HepG2 (cell line): ENCODE results near the gene ZBTB22. TPM values are rescaled to one million over a fixed set of nuclear protein-coding genes. Genes with fewer than 3 reads are reported as not detected.
"Not testable (repeated sequence)": the region's sequence is repeated elsewhere in the genome, so short reads cannot be mapped to it uniquely, and the experiment has no call there.

ENCODE experiments used
- ATAC-seq: fragments of 200-7000 bp; cut with Tn5 transposase; 3 replicates; pipeline ENCODE4 v1.9.1; 2020; ENCODE audit warnings: mild to moderate bottlenecking, moderate library complexity
- BruUV-seq: library from RNA; stranded (reverse); fragments of 400-500 nt; replicated peaks from 2 replicates; lab custom pipeline; 2021; lab: Mats Ljungman, UMichigan
- CTCF ChIA-PET: fragments of 300-600 bp; formaldehyde crosslinking; extraction: SDS; loops from one replicate; lab custom pipeline; 2021; ENCODE audit warnings: low total read pairs, inconsistent platforms, low intra/inter-chr PET ratio; lab: Yijun Ruan, JAX
- POLR2A ChIA-PET: fragments of 350-600 bp; sonication (Branson Sonifier 250); formaldehyde crosslinking; loops from one replicate; lab custom pipeline; 2020; ENCODE audit warnings: antibody characterized with exemption, inconsistent platforms; lab: Yijun Ruan, JAX
- DNase-seq: peaks from one replicate; pipeline ENCODE4 v3.0.0-alpha.2; 2015; ENCODE audit warnings: low spot score
- FAIRE-seq: peaks from 3 replicates; lab custom pipeline; 2011; peaks lifted over from hg19 to GRCh38; lab: Jason Lieb, UNC
- H2AFZ ChIP-seq: one replicate; pipeline ENCODE4 v1.6.1; 2011; ENCODE audit warnings: low read length, inconsistent platforms
- H3K27ac ChIP-seq: fragments of 300-600 bp; 3 replicates; pipeline ENCODE4 v1.8.0; 2011; ENCODE audit warnings: mixed run types, mild to moderate bottlenecking, mixed read lengths, low read length, inconsistent platforms; ENCODE audit not compliant: insufficient read depth; ENCODE audit errors: extremely low read length
- H3K27me3 ChIP-seq, 2 experiments: fragments of 200-600 bp in 1 of 2; 2 replicates in 1 of 2; 3 replicates in 1 of 2; pipeline versions ENCODE4 v1.6.0 to v1.8.0; 2011; ENCODE audit warnings: low read length in 2 of 2, mild to moderate bottlenecking in 2 of 2, moderate library complexity in 2 of 2, inconsistent platforms in 1 of 2; ENCODE audit not compliant: insufficient read depth in 2 of 2, control insufficient read depth in 1 of 2
- H3K36me3 ChIP-seq, 2 experiments: fragments of 200-600 bp in 1 of 2; replicated peaks in 1 of 2; 2 replicates in 1 of 2; 3 replicates in 1 of 2; pipeline versions ENCODE4 v1.5.1 to v1.8.0; 2011; ENCODE audit warnings: low read length in 2 of 2, inconsistent platforms in 1 of 2; ENCODE audit not compliant: insufficient read depth in 2 of 2, control insufficient read depth in 1 of 2
- H3K4me1 ChIP-seq: 2 replicates; pipeline ENCODE4 v1.5.1; 2012; ENCODE audit warnings: low read length, inconsistent platforms; ENCODE audit not compliant: insufficient read depth
- H3K4me2 ChIP-seq: 2 replicates; pipeline ENCODE4 v1.6.0; 2011; ENCODE audit warnings: low read depth, low read length, inconsistent platforms
- H3K4me3 ChIP-seq, 3 experiments: fragments of 200-600 bp in 1 of 3; sonication (generic), shearing (Covaris generic) in 1 of 3; replicated peaks in 1 of 3; 2 replicates each; pipeline ENCODE4 v1.5.1; 2011 to 2016; ENCODE audit warnings: low read length in 3 of 3, inconsistent platforms in 2 of 3, low read depth in 2 of 3, mild to moderate bottlenecking in 2 of 3, control low read depth in 1 of 3, mixed read lengths in 1 of 3; ENCODE audit not compliant: insufficient read depth in 1 of 3
- H3K79me2 ChIP-seq: one replicate; pipeline ENCODE4 v1.6.1; 2011; ENCODE audit warnings: low read length, inconsistent platforms; ENCODE audit not compliant: insufficient read depth
- H3K9ac ChIP-seq: 2 replicates; pipeline ENCODE4 v1.6.0; 2011; ENCODE audit warnings: mild to moderate bottlenecking, low read depth, low read length, inconsistent platforms; ENCODE audit not compliant: insufficient read depth
- H3K9me3 ChIP-seq: 2 replicates; pipeline ENCODE4 v1.5.1; 2012; ENCODE audit warnings: mild to moderate bottlenecking, low read length
- H4K20me1 ChIP-seq: 2 replicates; pipeline ENCODE4 v1.6.0; 2011; ENCODE audit warnings: inconsistent platforms, mild to moderate bottlenecking, low read length, moderate library complexity; ENCODE audit not compliant: insufficient read depth
- YEATS2 ChIP-seq: sonication (generic); formaldehyde crosslinking; IDR thresholded peaks from 2 replicates; pipeline ENCODE4 v1.4.0; 2020; ENCODE audit warnings: missing genetic modification reagents, borderline replicate concordance
- ZFYVE20 ChIP-seq: sonication (generic); formaldehyde crosslinking; IDR thresholded peaks from 2 replicates; pipeline ENCODE4 v1.8.0; 2023; ENCODE audit warnings: low read depth, mild to moderate bottlenecking, moderate library complexity, missing genetic modification reagents, borderline replicate concordance
- ZNF143 ChIP-seq: sonication (generic); formaldehyde crosslinking; IDR thresholded peaks from 2 replicates; pipeline ENCODE4 v1.4.0; 2020; ENCODE audit warnings: missing genetic modification reagents
- ZNF496 ChIP-seq: sonication (generic); formaldehyde crosslinking; IDR thresholded peaks from 2 replicates; pipeline ENCODE4 v1.8.1; 2023; ENCODE audit warnings: mild to moderate bottlenecking, moderate library complexity, missing genetic modification reagents; ENCODE audit not compliant: insufficient replicate concordance
- ZNF850 ChIP-seq: sonication (generic); formaldehyde crosslinking; conservative IDR thresholded peaks from 2 replicates; pipeline ENCODE4 v1.9.0; 2021; ENCODE audit warnings: mild to moderate bottlenecking, missing genetic modification reagents
- ZNF879 ChIP-seq: sonication (generic); formaldehyde crosslinking; IDR thresholded peaks from 2 replicates; pipeline ENCODE4 v1.8.1; 2023; ENCODE audit warnings: missing genetic modification reagents
- whole genome bisulfite sequencing: methylation state at CpG from one replicate; pipeline ENCODE4 v1.1.6; 2017; ENCODE audit warnings: low lambda C conversion rate; 5-methylcytosine and 5-hydroxymethylcytosine counted together
- in situ Hi-C: cut with HindIII; loops from 2 replicates; pipeline ENCODE4 v1.10.0; 2017; ENCODE audit warnings: low pct_unique_long_range_greater_than_20kb; ENCODE audit not compliant: extremely low pct_ligation_motif_present
- intact Hi-C: fragments of 100-400 bp; cut with micrococcal nuclease; formaldehyde crosslinking; loops from one replicate; pipeline ENCODE4 v1.10.0; 2022; ENCODE audit not compliant: unreplicated experiment
- polyA plus RNA-seq, 8 experiments: library from polyadenylated mRNA; depleted of rRNA in 3 of 8; stranded (reverse) in 7 of 8; unstranded in 1 of 8; fragments of >200 nt; fragmentation: Illumina TruSeq in 4 of 8; extraction: Trizol in 4 of 8; gene quantifications; 2 replicates each; pipeline versions ENCODE4 v1.2.1 to v1.2.3, GENCODE V29; 2011 to 2016; ENCODE audit warnings: low read depth in 4 of 8, missing spikeins in 1 of 8, mixed read lengths in 1 of 8; ENCODE audit not compliant: insufficient read depth in 1 of 8
- total RNA-seq, 5 experiments: library from RNA; depleted of rRNA; stranded (reverse); fragments of >200 nt; fragmentation: Illumina TruSeq; extraction: Trizol; gene quantifications; 2 replicates each; pipeline ENCODE4 v1.2.3, GENCODE V29; 2016; ENCODE audit warnings: low read depth in 1 of 5

ZBTB22 gene
- total and polyA plus RNA-seq, 2 of the 13 experiments (the other 11 are each of a cell fraction or from before 2014, with no cell fraction given), result 8.0 to 10.6 TPM

GRCh38 chr6:33286946-33287914 is 30.3 kb downstream of the ZBTB22 start (continued):
- TF ChIP-seq ZNF879 (CRISPR knock-in tag), result no peak
- TF ChIP-seq ZNF143 (CRISPR knock-in tag), result no peak
- no peak for TF ChIP-seq ZFYVE20 (CRISPR knock-in tag)
- TF ChIP-seq YEATS2 (CRISPR knock-in tag), result no peak
- no peak for TF ChIP-seq ZNF850 (CRISPR knock-in tag)
- TF ChIP-seq ZNF496, result no peak

- H4K20me1 ChIP-seq, H3K4me3 ChIP-seq, FAIRE-seq, H2AFZ ChIP-seq, BruUV-seq, CTCF ChIA-PET, ATAC-seq, H3K4me2 ChIP-seq, H3K27ac ChIP-seq, DNase-seq, H3K9ac ChIP-seq, intact Hi-C loops, H3K27me3 ChIP-seq, H3K9me3 ChIP-seq: not testable (repeated sequence)
- POLR2A ChIA-PET, result interaction anchor here (4.7 kb wide), 1 partner anchor 13 kb away, joined by 20 read pairs; the partner anchor contains the start of genes RPS18 and VPS52
- Histone ChIP-seq H3K79me2 (peaks cover 23% of the 10 kb centered on the region), H3K4me1 (peaks cover 12% of the 10 kb centered on the region), H3K36me3 (peaks cover 11 to 50% of the 10 kb centered on the region in 2 experiments)
- in situ Hi-C loops, result loop anchor here (25.0 kb wide), 1 partner anchor 127 kb away; the partner anchor contains the start of genes CUTA, PHF1 and SYNGAP1
- WGBS, result 93% methylated on average over 4 of the region's 4 CpGs
These were observed 32.3 kb downstream of the ZBTB22 start for GRCh38 chr6:33285214-33285613.
